ENCODE data around the gene CDC37L1. TPM values are rescaled to one million over a fixed set of nuclear protein-coding genes. Genes with fewer than 3 reads are reported as not detected.

The CDC37L1 gene
- polyA plus RNA-seq, 1 donor = 18.5 TPM

GRCh38 chr9:4714266-4715016 is 35.1 kb downstream of the CDC37L1 start:
- no peak for DNase-seq

DNA sequence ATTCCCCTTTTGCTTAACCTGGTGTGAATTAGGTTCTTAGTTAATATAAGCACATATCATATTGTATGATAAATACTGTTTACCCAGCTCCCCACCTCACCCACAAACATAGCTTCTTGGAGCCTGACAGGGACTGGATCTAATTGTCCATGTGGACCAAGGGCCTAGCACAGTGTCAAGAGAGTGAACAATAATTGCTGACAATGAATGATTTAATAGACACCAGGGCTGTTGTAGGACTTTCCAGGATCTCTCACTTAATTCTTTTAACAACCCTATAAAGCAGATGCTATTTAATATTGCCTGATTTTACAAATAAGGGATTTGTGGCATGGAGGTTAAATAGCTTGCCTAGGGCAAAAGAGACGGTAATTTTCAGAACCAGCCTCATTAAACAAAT is 36.8 kb downstream of the CDC37L1 start:
- DNase-seq = no peak

- no peak for DNase-seq
Measured at GRCh38 chr9:4717815-4718214, 38.4 kb downstream of the CDC37L1 start.

- DNase-seq = no peak
Measured at GRCh38 chr9:4718911-4719310, 39.5 kb downstream of the CDC37L1 start.

- DNase-seq = no peak
Measured at GRCh38 chr9:4721736-4722135, 42.4 kb downstream of the CDC37L1 start.

DNA sequence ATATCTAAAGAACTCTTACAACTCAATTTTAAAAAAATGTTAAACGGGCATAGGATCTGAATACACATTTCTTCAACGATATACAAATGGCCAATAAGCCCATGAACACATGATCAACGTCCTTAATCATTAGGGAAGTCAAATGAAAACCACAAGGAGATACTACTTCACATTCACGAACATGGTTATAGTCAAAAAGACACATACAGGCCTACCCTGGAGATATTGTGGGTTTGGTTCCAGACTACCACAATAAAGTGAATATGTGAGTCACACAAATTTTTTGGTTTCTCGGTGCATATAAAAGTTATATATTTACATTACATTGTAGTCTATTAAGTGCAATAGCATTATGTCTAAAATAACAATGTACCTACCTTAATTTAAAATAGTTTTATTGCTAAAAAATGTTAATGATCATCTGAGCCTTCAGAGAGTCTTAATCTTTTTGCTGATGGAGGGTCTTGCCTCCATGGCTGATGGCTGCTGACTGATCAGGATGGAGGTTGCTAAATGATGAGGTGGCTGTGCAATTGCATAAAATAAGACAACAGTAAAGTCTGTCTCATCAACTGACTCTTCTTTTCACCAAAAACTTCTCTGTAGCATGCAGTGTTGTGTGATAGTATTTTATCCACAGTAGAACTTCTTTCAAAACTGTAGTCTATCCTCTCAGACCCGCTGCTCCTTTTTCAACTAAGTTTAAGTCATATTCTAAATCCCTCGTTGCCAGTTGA is 46.5 kb downstream of the CDC37L1 start:
- DNase-seq = no peak

DNA sequence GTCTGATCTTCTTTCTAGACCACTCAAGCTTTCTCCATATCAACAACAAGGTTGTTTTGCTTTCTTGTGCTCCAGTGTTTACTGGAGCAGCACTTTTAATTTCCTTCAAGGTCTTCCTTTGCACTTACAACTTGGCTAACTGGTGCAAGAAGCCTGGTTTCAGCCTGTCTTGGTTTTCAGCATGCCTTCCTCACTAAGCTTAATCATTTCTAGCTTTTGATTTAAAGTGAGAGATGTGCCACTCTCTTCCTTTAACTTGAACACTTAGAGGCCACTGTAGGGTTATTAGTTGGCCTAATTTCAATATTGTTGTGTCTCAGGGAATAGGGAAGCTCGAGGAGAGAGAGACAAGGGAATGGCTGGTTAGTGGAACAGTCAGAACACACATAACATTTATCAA is 48.2 kb downstream of the CDC37L1 start:
- DNase-seq = no peak

- DNase-seq = no peak
Measured at GRCh38 chr9:4732890-4733289, 53.5 kb downstream of the CDC37L1 start.

DNA sequence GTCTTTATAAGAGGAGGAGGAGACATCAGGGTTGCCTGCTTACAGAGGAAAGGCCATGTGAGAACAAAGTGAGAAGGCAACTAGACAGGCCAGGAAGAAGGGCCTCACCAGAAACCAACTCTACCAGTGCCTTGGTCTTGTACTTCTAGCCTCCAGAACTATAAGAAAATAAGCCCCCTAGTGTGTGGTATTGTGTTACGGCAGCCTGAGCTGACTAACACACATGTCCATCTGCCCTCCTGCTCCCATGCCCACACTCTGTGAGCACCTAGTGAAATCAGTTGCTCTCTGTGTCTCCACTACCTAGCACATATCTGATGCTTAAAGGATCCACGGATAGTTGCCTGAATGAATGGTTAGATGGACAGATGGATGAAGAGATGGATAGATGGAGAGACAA is 54.8 kb downstream of the CDC37L1 start:
- DNase-seq = no peak

DNA sequence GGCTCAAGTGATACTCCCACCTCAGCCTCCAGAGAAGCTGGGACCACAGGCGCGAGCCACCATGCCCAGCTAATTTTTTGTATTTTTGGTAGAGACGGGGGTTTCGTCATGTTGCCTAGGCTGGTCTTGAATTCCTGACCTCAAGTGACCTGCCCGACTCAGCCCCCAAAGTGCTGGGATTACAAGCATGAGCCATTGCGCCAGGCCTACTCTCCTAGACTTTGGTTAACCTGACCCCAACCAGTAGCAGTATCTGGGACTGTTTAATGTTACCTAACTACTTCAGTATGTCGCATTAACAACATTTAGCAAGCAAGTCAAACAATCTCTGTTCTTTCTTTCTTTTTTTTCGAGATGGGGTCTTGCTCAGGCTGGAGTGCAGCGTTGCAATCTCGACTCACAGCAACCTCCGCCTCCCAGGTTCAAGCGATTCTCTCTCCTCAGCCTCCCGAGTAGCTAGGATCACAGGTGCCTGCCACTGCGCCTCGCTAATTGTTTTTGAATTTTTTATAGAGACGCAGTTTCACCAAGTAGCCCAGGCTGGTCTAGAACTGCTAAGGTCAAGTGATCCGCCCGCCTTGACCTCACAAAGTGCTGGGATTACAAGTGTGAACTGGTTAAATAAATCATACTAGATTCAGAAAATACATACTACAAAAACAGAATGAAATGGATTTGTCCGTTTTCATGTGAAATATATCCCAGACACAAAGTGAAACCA is 59.7 kb downstream of the CDC37L1 start:
- no peak for DNase-seq

GRCh38 chr9:4739587-4740387 is 60.4 kb downstream of the CDC37L1 start:
- DNase-seq = no peak

DNA sequence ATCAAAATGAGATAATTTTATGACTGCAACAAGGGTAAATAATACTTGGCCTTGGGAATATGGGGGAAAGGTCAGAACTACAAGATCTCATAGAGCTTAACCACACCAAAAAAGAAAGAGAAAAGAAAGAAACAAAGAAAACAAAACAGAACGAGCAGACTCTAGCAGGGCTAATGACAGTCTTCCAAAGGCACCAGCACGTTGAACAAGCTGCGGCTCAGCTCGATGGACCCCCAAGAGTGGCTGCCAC is 60.9 kb downstream of the CDC37L1 start:
- peak; percentile 57 for DNase-seq

GRCh38 chr9:4740638-4741364 is 61.4 kb downstream of the CDC37L1 start, which contains the start of gene AK3:
TSS of gene AK3 (minus strand) at chr9:4741202. CDS start at chr9:4741087, 115 bp downstream.
- DNase-seq = peak; percentile 84

DNA sequence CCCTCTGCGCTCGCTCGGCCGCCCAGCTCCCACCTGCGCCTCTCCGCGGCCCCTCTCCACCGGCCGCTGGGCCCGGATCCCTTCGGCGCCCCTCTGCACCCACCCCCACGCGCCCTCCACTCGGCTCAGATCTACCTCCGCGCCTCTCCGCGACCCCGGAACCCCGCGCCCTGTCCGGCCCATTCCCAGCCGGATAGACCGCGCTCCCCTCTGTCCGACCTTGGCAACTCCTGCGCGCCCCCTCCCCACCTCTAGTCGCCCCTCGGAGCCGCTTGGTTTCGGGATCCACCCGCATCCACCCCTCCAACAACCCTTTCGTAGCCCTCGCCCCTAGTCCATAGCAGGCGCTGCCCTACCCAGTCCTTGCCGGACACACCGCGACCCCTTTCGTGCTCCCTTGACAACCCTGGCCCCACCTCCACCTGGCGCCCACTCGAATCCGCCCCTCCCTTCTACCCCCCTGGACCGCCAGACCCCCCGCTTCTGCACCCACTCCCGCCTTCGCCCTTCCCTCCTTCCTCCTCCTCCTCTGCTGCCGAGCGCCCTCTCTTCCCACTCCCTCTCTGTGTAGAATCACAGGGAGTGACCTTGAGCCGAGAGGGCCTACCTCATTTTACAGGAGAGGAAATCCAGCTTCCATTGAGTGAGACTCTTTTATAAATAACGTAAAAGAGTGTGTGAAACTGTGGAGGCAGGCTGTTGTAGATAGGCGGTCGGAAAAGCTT is 62.2 kb downstream of the CDC37L1 start:
- peak; percentile 32 for DNase-seq

DNA sequence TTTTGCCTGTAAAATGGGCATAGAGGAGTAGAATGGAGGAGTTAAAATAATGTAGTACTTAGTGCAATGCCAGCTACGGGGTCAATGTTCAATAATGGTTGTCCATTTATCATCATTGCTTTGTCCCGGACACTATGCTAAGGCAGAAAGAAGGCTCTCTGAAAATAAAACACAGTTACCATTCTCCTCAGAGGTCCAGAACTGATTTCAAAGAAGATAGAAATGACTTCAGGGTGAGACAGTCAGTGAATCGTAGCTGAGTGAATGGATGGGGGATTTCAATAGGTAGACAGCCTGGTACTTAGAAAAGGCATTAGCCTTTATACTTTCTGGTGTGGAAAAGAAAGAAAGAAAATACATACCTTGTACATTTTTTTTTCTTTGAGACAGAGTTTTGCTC is 62.9 kb downstream of the CDC37L1 start:
- no peak for DNase-seq

DNA sequence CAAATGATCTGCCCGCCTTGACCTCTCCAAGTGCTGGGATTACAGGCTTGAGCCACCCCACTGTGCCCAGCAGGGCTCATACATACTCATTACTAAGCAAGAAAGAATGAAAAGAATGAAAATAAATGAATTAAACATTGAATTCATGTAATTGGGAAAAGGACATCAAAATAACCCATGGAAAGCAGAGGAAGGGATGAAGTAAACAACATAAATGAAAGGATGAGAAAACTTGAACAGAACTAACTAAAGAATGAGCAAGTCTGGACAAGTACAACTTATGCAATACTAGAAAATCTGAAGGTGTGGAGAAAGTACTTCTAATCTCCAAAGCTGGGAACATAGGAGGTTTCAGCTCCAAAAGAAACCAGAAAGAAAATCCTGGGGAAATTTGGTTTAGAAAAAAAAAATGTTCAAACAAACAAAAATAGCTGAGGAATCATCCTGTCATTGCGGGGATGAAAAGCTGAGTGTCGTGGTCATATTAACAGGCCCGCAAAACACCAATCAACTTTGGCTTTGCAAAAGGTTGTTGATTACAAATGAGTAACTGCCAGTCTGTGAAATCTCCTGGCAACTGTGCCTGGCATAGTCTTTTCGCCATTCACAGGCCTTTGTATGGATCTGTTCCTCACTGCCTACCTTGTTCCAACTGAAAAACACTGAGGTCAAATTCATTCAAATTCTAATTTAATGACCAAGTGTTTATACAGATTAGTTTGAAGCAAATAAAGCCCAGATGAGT is 63.9 kb downstream of the CDC37L1 start:
- DNase-seq = no peak

DNA sequence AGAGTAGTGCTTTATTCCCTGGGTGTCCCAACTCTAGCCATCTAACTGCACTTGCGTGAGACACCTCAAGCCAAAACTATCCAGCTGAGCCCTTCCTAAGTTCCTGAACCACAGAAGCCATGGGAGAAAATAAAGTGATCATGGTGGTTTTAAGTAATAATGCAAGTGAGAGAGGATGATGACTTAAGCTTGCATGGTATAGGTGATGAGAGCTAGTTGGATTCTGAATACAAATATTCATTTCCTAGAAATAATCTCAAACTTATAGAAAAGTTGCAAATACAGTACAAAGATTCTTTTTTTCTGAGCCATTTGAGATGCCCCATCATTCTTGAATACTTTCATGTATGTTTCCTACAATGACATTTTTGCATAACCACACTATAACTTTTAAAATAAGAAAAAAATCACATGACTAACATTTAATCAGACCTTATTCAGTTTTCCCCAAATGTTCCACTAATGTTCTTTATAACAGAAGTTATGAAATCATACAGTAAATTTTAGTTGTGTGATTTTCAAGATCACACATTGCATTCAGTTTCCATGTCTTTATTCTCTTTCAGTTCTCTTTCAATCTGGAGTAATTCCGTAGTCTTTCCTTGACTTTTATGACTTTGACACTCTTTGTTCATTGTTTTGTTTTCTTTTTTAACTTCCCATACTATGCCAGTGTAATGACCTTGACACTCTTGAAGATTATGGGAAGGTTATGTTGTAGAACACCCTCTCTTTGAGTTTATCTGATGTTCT is 67.1 kb downstream of the CDC37L1 start:
- no peak for DNase-seq

DNA sequence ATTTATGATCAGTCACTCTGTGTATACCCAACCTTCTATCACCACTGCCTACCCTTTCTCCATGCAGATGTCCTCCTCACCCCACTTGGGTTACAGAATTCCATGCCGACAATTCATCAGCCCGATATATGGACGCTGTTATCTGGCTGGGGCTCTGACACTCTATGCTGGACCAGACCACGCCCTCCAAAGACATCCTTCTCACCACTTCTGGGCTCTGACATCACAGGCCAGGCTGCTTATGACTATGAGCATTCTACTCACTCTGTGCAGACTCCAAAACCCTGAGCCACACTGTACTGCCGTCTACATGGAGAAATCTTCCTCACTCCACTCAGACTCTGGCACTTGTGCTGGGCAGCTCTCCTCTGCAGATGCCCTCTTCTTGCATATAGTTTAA is 69.2 kb downstream of the CDC37L1 start:
- DNase-seq = no peak

- peak; percentile 45 for DNase-seq
Measured at GRCh38 chr9:4750023-4750673, 70.8 kb downstream of the CDC37L1 start.
